Right lobe of liver (tissue), 6 donors: ENCODE measurements around the gene PARM1. TPM values are rescaled to one million over a fixed set of nuclear protein-coding genes. Genes with fewer than 3 reads are reported as not detected.

Experiments
- ATAC-seq, 4 donors: fragments of 200-7000 bp; cut with Tn5 transposase; one replicate each; pipeline ENCODE4 v1.9.1; 2020; ENCODE audit warnings: mild to moderate bottlenecking in 4 of 4, moderate library complexity in 4 of 4
- DNase-seq, 3 donors: peaks; one replicate each; pipeline ENCODE4 v3.0.0-alpha.2; 2020
- H3K27ac ChIP-seq, 3 donors: fragments of 200-600 bp; one replicate each; pipeline ENCODE4 v1.8.0; 2022
- H3K27me3 ChIP-seq, 2 donors: fragments of 200-600 bp; one replicate each; pipeline ENCODE4 v1.8.0; 2022
- H3K36me3 ChIP-seq, 4 donors: fragments of 200-600 bp; sonication (generic) in 1 of 4; one replicate each; pipeline versions ENCODE4 v1.5.1 to v1.8.0; 2017 to 2022; ENCODE audit warnings: control low read depth in 1 of 4
- H3K4me1 ChIP-seq, 4 donors: fragments of 200-600 bp; sonication (generic) in 1 of 4; one replicate each; pipeline versions ENCODE4 v1.5.1 to v1.8.0; 2017 to 2022; ENCODE audit warnings: control low read depth in 1 of 4
- H3K4me3 ChIP-seq, 3 donors: fragments of 200-600 bp; one replicate each; pipeline ENCODE4 v1.8.0; 2022
- H3K9me3 ChIP-seq, 4 donors: fragments of 200-600 bp; sonication (generic) in 1 of 4; one replicate each; pipeline versions ENCODE4 v1.5.1 to v1.8.0; 2017 to 2022; ENCODE audit warnings: control low read depth in 1 of 4
- POLR2A ChIP-seq: fragments of 450-650 bp; IDR thresholded peaks from one replicate; pipeline ENCODE4 v1.6.1; 2017; ENCODE audit warnings: antibody characterized with exemption, mild to moderate bottlenecking
- WGBS: methylation state at CpG from one replicate; pipeline ENCODE4 v1.1.6; 2018; ENCODE audit warnings: low coverage, low lambda C conversion rate; ENCODE audit not compliant: insufficient coverage; ENCODE audit errors: missing lambda C conversion rate; 5-methylcytosine and 5-hydroxymethylcytosine counted together
- intact Hi-C, 2 donors: fragments of 100-400 bp; cut with DNase I; formaldehyde crosslinking; loops; one replicate each; pipeline versions ENCODE4 v1.11.2 to v1.14.1; 2022
- total RNA-seq, 6 experiments: library from RNA; depleted of rRNA in 2 of 6; stranded (reverse); fragments of >200 nt in 2 of 6; fragmentation: NEBNext Ultra II Directional in 3 of 6; extraction: Animal tissue kit (Norgen Biotek cat#: 25700) in 3 of 6; gene quantifications; one replicate each; pipeline versions ENCODE4 v1.1.0 to v1.2.4, GENCODE V29; 2016 to 2023
- TF ChIP-seq, protein P1 (sequence below), 4 donors: fragments of 200-600 bp in 3 of 4; fragments of 450-650 bp in 1 of 4; IDR thresholded peaks; one replicate each; pipeline versions ENCODE4 v1.5.1 to v1.8.0; 2016 to 2022; ENCODE audit warnings: antibody characterized with exemption in 4 of 4, mild to moderate bottlenecking in 2 of 4
- donor health status: DM: no; HTN: yes; CAD: no.
- donor health status: DM: no; HTN: no; CAD: no.
- donor health status: DM: no; HTN: no; CAD: no.
- donor health status: DM: no; HTN: yes; CAD: no.
- donor health status: DM: no; HTN: yes; CAD: no.

PARM1 gene
- total RNA-seq, 6 experiments from 2014 or later: 0.18 to 1.2 (median 0.31) TPM

DNA sequence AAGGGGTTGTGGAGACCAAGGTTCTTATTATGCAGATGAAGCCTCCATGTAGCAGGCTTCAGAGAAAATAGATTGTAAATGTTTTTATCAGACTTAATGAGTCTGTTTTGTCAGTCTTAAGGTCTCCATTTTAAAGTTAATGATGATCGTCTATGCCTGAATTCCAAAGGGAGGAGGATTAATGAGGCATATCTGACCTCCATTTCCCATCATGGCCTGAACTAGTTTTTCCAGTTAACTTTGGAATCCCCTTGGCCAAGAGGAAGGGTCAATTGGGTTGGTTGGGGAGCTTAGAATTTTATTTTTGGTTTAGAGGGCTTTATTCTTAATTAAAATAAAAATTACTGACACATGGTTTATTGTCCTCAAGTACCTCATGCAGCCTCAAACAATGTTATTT, 6.9 kb upstream of the PARM1 start:
- Histone ChIP-seq H3K27me3 (no peaks in the 10 kb centered on the region), H3K4me3 (no peak overlapping the region), H3K36me3 (no peaks in the 10 kb centered on the region), H3K9me3 (no peaks in the 10 kb centered on the region), H3K27ac (no peak overlapping the region), H3K4me1 (no peaks in the 10 kb centered on the region)
- intact Hi-C loops: no loop called here
- no peak for ATAC-seq
- TF ChIP-seq POLR2A: no peak
- TF ChIP-seq, protein P1, sequence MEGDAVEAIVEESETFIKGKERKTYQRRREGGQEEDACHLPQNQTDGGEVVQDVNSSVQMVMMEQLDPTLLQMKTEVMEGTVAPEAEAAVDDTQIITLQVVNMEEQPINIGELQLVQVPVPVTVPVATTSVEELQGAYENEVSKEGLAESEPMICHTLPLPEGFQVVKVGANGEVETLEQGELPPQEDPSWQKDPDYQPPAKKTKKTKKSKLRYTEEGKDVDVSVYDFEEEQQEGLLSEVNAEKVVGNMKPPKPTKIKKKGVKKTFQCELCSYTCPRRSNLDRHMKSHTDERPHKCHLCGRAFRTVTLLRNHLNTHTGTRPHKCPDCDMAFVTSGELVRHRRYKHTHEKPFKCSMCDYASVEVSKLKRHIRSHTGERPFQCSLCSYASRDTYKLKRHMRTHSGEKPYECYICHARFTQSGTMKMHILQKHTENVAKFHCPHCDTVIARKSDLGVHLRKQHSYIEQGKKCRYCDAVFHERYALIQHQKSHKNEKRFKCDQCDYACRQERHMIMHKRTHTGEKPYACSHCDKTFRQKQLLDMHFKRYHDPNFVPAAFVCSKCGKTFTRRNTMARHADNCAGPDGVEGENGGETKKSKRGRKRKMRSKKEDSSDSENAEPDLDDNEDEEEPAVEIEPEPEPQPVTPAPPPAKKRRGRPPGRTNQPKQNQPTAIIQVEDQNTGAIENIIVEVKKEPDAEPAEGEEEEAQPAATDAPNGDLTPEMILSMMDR (IDR thresholded peaks at IDR 0.05): no peak
- DNase-seq: no peak
- WGBS: 89% methylated on average over 1 of the region's 1 CpG

DNA sequence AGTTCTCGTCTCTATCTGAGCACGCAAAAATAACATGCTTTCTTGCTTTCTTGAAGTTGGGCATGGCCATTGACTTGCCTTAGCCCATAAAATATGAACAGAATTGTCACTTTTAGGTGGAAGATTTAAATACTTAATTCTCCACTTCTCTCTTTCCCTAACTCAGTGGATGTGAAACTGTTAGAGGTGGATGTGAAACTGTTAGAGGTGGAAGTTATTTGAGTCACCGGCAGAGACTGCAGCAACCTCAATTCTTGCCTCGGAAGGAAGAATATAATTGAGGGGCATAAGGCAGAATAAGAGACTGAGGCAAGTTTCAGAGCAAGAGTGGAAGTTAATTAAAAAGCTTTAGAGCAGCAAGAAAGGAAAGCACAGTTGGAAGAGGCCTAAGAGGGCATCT, 2.8 kb upstream of the PARM1 start:
- WGBS: 67% methylated on average over 3 of the region's 4 CpGs
- Histone ChIP-seq H3K4me1 (peaks cover 0 to 13% (median 0%) of the 10 kb centered on the region in 4 donors), H3K36me3 (no peaks in the 10 kb centered on the region), H3K27ac (no peak overlapping the region), H3K4me3 (no peak overlapping the region), H3K27me3 (no peaks in the 10 kb centered on the region), H3K9me3 (no peaks in the 10 kb centered on the region)
- intact Hi-C loops: no loop called here
- TF ChIP-seq, protein P1 (IDR thresholded peaks at IDR 0.05): no peak
- TF ChIP-seq POLR2A: no peak
- DNase-seq: no peak
- ATAC-seq: no peak

DNA sequence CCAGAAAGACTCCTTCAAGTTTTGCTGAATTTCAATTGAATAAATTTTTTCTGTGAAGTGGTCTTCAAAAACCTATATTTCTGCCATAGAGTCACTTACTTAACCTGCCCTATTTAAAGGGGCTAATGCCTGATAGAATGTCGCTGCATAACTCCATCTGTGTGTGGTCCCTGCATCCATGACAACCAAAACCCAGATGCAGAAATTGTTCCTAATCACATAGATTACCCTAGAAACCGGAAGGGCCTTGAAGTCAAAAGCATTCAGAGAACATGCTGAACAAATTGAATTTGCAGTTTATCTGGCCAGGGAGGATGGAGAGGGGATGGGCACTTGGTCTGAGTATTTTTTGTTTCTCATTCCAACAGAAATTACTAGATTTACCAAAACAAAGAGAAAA, 1.5 kb upstream of the PARM1 start:
- no peaks in the 10 kb centered on the region for H3K27me3 ChIP-seq
- H3K9me3 ChIP-seq: no peaks in the 10 kb centered on the region
- no peaks in the 10 kb centered on the region for H3K36me3 ChIP-seq
- no peak overlapping the region for H3K4me3 ChIP-seq
- TF ChIP-seq, protein P1 (IDR thresholded peaks at IDR 0.05): no peak
- no peak for TF ChIP-seq POLR2A
- 75% methylated on average over 2 of the region's 2 CpGs for WGBS
- H3K4me1 ChIP-seq: peaks cover 0 to 13% (median 0%) of the 10 kb centered on the region in 4 donors
- DNase-seq (no peak), ATAC-seq (no peak)
- no peak overlapping the region for H3K27ac ChIP-seq
- intact Hi-C loops: no loop called here

DNA sequence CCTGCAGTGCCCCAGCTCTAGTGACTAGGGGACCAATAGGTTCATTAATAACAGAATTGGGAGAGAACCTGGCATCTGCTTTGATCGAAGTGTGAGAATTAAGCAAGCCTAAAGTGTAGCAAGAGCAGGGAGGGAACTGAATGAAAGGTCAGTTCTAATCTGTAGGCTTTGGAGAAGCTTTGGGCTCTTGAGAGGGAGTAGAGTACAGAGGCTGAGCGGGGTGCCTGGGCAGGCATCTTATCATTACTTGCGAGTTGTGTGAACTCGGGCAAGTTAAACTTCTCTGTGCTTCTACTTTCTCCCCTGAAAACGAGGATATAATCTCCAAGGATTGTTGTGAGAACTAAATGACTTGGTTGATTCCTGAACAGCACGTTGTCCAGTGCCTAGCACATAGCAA, 906 bp upstream of the PARM1 start:
- intact Hi-C loops: no loop called here
- DNase-seq (no peak), ATAC-seq (no peak)
- Histone ChIP-seq H3K27ac (no peak overlapping the region), H3K36me3 (no peaks in the 10 kb centered on the region), H3K9me3 (no peaks in the 10 kb centered on the region), H3K27me3 (no peaks in the 10 kb centered on the region), H3K4me1 (peaks cover 0 to 13% (median 0%) of the 10 kb centered on the region in 4 donors), H3K4me3 (no peak overlapping the region)
- 33% methylated on average over 5 of the region's 6 CpGs for WGBS
- TF ChIP-seq POLR2A: no peak
- TF ChIP-seq, protein P1 (IDR thresholded peaks at IDR 0.05): no peak

DNA sequence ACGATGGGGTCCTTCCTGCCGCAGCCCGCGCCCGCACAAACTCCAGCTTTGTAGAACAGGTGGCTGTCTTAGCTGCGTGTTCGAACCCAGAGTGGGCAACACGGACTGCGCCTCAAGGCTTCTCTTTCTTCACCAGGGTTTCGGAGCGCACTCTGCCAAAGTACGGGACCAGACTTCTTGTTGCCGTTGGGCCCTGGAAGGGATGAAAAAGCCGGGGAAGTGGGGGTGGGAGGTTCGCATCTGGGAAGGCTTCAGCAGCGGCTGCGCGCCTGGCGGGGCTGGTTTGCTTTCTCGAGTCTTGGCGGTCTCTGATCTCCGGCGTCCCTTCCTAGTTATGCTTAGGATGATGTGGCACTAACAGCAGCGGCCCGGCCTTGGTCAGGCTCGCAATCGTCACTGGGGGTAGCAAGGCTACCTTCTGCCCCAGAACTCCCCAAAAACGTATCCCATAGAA, 673 bp downstream of the PARM1 start:
- Histone ChIP-seq H3K4me3 (peak overlapping the region; percentile 26 to 40 (median 37)), H3K36me3 (no peaks in the 10 kb centered on the region), H3K27me3 (no peaks in the 10 kb centered on the region), H3K9me3 (no peaks in the 10 kb centered on the region), H3K4me1 (peaks cover 0 to 13% (median 0%) of the 10 kb centered on the region in 4 donors), H3K27ac (no peak overlapping the region)
- ATAC-seq (no peak), DNase-seq (peak in 2 of 3 donors; percentile 13 to 49)
- TF ChIP-seq, protein P1 (IDR thresholded peaks at IDR 0.05): no peak
- TF ChIP-seq POLR2A: no peak
- 4% methylated on average over 22 of the region's 28 CpGs for WGBS
- intact Hi-C loops: no loop called here
